Stimulated activated naive CD8-positive, alpha-beta T cell treated with anti-CD3 and anti-CD28 coated beads, Interleukin-15, Interleukin-2, amounts not matched to agents 100 U/mL and 50 U/mL, for 24 hours (primary cell): ENCODE measurements around the gene CEP135.
"Not testable (repeated sequence)": the region's sequence is repeated elsewhere in the genome, so short reads cannot be mapped to it uniquely, and the experiment has no call there.

Source experiments
- ATAC-seq: fragments of 150-1000 bp; cut with Tn5 transposase; one replicate; pipeline ENCODE4 v1.10.0; 2021
- DNase-seq: peaks from one replicate; pipeline ENCODE4 v3.0.0; 2021

CEP135 gene

GRCh38 chr4:56072730-56073129 lies 124.0 kb downstream of the CEP135 start:
- DNase-seq, ATAC-seq: not testable (repeated sequence)

GRCh38 chr4:56077676-56078075 lies 128.9 kb downstream of the CEP135 start:
- DNase-seq (no peak), ATAC-seq (no peak)

GRCh38 chr4:56078866-56079265 lies 130.1 kb downstream of the CEP135 start:
- ATAC-seq: no peak
- no peak for DNase-seq

GRCh38 chr4:56080384-56080783 lies 131.6 kb downstream of the CEP135 start:
- no peak for ATAC-seq

GRCh38 chr4:56082829-56083228 lies 134.1 kb downstream of the CEP135 start:
- no peak for DNase-seq
- no peak for ATAC-seq

More at GRCh38 chr4:56080384-56080783, 131.6 kb downstream of the CEP135 start:
- DNase-seq: no peak
